Stimulated activated CD8-positive, alpha-beta memory T cell treated with anti-CD3 and anti-CD28 coated beads, Interleukin-15, amount 100 ng/mL, for 24 hours (primary cell): ENCODE results near the gene KLF16.
"Not testable (repeated sequence)": the region's sequence is repeated elsewhere in the genome, so short reads cannot be mapped to it uniquely, and the experiment has no call there.

Experiments
- DNase-seq: peaks from one replicate; pipeline ENCODE4 v3.0.0-alpha.2; 2020; ENCODE audit warnings: low read depth

The KLF16 gene

DNA sequence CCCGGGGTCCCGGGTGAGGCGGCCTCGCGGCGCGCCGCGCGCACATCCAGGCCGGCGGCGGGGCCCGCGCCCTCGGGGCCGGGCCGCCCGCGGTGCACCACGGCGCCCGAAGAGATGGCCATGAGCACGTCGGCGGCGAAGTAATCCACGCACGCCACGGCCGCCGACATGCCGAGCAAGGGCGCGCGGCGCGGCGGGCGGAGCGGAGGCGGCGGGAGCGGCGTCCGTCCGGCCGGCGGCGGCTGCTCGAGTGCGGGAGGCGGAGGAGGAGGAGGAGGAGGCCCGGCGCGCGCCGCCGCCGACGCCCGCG lies at the start of gene KLF16:
TSS of gene KLF16 (minus strand) at position 252 of the 310 bp plus-strand sequence. CDS start at position 170, 82 bp downstream.
- DNase-seq: no peak

DNA sequence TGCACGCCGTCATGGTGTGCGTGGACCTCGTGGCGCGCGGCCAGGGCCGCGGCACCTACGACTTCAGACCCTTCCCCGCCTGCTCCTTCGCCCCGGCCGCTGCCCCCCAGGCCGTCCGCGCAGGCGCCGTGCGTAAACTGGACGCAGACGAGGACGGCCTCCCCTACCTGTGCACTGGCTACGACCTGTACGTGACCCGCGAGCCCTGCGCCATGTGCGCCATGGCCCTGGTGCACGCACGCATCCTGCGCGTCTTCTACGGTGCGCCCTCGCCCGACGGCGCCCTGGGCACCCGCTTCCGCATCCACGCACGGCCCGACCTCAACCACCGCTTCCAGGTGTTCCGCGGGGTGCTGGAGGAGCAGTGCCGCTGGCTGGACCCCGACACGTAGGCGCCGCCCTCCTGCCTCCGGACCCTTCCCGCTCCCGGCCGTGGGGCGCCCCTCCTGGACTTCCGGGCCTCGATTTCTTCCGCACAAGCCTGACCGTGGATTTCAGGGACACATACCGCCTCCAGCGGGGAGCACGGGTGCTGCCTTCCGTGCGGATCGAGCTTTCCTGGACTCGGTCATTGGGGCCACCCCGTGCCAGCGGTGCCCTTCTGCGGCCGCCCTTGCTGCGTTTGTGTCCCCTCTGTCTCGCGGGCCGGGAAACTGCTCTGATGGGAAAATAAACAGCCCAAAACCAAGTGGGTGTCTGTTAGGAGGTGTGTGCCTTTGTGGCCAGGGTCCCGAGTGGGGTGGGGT lies 49.6 kb upstream of the KLF16 start:
- DNase-seq: no peak

DNA sequence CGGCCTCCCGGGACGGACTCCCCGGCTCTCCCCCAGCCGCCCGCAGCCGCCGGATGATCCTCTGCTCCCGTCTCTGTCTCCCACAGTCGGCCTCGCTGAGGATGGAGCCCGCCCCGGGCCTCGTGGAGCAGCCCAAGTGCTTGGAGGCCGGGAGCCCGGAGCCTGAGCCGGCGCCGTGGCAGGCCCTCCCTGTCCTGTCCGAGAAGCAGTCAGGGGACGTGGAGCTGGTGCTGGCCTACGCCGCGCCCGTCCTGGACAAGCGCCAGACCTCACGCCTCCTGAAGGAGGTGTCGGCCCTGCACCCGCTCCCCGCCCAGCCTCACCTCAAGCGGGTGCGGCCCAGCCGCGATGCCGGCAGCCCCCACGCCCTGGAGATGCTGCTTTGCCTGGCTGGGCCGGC lies 48.6 kb upstream of the KLF16 start:
- DNase-seq: no peak

DNA sequence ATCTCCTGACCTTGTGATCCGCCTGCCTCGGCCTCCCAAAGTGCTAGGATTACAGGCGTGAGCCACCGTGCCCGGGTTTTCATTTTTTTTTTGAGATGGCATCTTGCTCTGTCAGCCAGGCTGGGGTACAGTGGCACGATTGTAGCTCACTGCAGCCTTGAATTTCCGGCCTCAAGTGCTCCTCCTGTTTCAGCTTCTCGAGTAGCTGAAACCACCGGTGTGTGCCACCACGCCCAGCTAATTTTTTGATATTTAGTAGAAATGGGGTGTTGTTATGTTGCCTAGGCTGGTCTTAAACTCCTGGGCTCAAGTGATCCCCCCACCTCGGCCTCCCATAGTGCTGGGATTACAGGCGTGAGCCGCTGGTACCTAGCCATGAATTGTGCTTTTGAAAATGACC lies 47.7 kb upstream of the KLF16 start:
- no peak for DNase-seq

DNA sequence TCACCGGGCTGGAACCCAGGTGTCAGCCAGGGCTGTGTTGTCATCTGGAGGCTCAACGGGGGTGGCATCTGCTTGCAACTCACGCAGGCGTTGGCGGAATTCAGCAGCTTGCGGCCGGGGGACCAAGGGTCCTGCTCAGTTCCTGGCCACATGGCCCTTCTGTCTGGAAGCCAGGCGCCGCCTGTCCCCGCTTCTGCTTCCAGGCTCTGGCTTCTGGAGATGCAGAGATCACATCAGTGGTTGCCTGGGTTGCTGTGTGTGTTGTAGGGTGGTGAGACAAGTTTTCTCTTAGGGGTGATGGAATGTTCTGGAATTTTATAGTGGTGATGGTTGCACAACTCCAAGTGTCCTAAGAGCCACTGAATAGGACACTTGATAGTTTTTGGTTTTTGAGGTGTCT lies 46.8 kb upstream of the KLF16 start:
- DNase-seq: no peak

DNA sequence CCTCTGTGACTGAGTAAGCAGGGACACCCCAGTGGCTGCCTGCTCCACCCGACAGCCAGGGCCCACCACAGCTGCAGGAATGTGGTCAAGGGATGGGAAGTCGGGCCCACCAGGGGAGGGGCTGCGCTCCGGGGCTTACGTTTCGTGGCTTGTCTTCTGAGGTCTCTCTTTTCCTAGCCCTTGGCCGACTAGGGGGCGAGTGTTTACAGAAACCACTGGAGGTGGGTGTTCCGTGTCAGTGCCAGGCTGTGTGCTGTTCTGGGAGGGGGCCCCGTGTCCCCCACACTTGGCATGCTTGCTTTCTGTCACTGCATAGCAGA lies 46.3 kb upstream of the KLF16 start:
- no peak for DNase-seq

DNA sequence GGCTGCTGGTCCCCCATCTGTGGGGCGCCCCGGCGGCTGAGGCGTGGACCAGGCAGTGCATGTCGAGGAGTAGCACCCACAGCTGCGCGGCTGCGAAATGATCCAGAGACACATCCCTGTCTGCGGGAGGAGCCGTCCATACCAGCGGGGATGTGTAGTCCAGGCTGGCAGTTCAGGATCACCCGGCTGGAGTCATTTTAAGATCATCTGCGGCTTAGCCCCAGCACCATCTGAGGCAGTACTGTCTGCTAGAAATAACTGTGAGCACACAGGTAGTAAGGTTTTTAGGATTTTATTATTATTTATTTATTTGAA lies 44.9 kb upstream of the KLF16 start:
- no peak for DNase-seq

DNA sequence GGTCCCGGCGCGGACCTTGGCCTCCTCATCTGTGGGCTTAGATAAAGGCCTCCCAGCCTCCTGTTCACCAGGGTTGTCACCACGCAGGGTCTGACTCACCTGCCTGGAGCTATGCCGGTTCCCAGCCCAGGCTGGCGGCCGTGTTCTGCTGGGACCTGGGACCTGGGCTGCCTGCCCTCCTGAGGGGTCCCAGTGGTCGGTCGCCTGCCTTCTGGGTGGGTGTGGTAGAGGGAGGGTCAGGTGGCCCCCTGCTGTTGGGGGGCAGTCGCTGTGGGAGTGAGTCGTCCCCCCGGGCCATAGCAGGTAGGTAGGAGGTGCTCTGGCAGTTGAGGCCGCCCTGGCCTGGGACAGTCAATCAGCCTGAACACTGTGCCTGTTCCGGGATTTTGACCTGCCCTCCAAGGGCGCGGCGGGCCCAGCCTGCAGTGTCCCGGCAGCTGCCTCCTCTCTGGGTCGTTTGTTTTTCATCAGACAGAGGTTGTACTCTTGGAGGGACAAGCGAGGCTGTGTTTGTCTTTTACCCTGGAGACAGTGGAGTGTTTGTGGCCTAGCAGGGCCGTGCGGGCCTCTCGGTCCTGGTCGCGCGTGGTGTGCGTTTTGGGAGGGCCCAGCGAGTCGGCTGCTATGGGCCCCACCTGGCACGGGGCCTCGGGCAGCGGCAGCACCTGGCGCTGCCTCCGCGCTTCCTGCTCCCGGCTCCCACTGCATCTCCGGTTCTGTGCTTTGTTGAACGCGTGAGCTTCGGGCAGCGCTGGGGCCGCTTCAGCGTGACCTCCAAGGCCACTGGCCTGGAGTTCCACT lies 44.4 kb upstream of the KLF16 start:
- DNase-seq: no peak

DNA sequence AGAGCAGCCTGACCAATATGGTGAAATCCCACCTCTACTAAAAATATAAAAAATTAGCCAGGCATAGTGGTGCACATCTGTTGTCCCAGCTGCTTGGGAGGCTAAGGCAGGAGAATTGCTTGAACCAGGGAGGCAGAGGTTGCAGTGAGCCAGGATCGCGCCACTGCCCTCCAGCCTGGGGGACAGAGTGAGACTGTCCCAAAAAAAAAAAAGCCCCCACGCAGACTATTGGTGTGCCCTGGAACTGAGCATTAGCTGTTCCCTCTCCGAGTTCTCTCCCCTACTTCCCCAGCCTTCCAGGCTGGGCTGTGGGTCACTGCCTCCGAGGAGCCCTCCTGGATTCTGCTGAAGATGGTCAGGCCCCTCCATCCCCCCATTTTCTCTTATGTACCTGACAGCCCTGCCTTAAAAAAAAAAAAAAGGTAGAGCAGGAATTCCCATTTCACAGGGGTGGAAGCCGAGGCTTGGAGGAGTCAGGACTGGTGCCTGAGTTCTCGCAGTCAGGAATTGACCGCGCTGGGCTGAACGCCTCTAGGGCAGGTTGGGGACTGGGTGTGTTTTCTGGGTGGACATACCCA lies 43.7 kb upstream of the KLF16 start:
- no peak for DNase-seq

DNA sequence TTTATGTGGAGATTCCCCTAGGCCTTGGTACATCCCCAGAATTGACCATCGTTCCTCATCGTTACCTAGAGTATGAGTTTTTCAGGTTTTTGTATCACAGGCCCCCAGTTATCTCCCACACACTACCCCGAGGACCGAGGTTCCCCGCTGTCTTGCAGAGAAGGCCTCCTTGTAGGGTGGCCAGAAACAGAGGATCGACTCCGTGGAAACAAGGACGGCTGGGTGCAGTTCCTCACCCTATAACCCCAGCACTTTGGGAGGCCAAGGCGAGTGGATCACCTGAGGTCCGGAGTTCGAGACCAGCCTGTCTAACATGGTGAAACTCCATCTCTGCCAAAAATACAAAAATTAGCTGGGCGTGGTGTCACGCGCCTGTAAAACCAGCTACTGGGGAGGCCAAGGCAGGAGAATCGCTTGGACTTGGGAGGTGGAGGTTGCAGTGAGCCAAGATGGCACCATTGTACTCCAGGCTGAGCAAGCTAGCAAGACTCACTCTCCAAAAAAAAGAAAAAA lies 42.5 kb upstream of the KLF16 start:
- DNase-seq: no peak

DNA sequence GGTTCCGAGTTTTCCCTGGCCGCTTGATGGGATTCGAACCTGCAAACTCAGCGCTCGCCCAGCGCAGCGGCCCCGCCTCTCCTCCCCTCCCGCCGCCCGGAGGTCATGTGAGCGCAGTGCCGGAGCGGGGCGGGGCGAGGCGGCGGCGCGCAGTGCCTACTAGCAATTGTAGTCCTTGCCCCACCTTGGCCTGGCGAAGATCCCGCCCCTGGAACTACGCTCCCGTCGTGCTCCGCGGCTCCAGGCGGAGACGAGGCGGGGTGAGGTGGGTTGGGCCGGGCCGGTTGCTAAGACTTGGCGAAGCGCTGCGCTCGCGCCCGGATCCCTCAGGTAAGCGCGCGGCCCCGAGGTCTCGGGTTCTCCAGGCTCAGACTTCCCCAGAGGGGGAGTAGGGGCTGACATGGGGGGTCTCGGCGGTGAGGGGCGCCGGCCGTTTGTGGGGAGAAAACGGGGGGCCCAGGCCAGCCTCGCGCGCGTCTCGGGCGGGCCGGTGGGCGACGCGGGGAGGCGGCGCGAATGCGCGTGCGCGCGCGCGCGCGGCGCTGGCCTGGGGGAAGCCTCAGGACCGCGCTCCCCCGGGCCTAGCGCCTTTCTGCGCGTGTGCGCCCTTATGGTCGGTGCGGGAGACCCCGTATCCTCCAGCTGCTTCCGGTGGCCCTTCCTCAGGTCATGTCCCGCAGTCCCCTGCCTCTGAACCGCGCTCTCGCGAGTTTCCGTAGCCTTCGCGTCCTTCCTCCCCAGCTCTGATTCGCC lies 41.9 kb upstream of the KLF16 start, which contains the start of the genes ADAT3 and SCAMP4:
TSS of gene ADAT3 (plus strand) at position 290 of the 753 bp plus-strand sequence. CDS start 6,649 bp downstream, outside the sequence.
TSS of gene SCAMP4 (plus strand) at position 290 of the 753 bp plus-strand sequence. CDS start 9,621 bp downstream, outside the sequence.
- peak; percentile 88 for DNase-seq

DNA sequence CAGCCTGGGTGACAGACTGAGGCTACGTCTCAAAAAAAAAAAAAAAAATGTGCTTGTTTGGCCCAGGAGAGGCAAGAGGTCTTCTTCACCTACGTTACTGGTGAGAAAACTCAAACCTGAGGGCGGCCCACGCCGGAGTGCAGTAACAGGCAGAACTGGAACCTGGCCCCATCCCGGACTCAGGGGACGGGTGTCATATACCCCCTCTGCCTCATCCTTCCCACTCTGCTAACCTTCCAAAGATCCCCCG lies 41.4 kb upstream of the KLF16 start:
- DNase-seq: no peak

DNA sequence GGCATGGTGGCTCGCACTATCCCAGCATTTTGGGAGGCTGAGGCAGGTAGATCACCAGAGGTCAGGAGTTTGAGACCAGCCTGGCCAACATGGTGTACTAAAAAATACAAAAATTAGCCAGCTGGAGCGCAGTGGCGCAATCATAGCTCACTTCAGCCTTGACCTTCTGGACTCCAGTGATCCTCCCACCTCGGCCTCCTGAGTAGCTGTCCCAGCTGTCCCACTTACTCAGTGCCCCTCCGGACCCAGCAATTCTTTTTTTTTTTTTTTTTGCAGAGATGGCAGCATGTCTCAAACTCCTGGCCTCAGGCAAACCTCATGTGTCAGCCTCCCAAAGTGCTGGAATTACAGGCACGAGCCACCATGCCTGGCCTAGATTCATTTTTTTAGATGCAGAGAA lies 39.5 kb upstream of the KLF16 start:
- DNase-seq: no peak

DNA sequence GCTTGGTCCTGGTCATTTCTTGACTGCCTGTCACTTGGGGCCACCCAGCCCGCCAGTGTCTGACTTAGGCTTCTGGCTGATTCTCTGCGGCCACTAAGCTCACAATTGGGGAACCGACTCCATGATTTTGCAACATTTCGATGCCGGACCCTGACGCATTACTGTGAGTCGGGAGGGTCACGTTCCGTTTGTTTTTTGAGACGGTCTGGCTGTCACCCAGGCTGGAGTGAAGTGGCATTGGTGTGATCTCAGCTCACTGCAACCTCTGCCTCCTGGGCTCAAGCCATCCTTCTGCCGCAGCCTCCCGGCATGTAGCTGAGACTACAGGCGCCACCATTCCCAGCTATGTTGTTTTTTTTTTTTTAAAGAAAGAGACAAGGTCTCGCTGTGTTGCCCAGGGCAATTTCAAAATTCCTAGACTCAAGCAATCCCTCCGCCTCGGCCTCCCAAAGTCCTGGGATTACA lies 38.6 kb upstream of the KLF16 start:
- DNase-seq: no peak

DNA sequence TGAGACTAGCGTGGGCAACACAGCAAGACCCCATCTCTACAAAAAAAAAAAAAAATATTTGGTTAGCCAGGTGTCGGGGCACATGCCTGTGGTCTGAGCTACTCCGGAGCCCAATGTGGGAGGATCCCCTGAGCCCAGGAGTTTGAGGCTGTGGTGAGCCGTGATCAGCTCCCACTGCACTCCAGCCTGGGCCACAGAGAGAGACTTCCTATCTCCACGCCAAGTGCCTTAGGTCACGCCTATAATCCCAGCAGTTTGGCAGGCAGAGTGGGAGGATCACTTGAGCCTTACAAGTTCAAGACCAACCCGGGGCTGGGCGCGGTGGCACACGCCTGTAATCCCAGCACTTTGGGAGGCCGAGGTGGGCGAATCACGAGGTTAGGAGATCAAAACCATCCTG lies 33.1 kb upstream of the KLF16 start:
- no peak for DNase-seq

DNA sequence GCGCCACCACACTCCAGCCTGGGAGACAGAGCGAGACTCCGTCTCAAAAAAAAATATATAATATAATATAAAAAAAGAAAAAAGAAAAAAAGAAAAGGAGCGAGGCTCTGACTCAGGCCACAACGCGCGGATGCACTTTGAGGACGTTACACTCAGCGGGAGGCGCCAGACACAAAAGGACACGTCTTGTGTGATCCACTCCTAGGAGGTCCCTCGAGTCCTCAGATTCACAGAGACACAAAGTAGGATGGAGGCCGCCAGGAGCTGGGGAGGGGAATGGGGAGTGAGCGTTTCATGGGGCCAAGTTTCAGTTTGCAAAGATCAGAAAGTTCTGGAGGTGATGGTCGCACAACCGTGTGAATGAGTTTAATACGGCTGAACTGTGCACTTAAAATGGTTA lies 30.4 kb upstream of the KLF16 start:
- DNase-seq: no peak

DNA sequence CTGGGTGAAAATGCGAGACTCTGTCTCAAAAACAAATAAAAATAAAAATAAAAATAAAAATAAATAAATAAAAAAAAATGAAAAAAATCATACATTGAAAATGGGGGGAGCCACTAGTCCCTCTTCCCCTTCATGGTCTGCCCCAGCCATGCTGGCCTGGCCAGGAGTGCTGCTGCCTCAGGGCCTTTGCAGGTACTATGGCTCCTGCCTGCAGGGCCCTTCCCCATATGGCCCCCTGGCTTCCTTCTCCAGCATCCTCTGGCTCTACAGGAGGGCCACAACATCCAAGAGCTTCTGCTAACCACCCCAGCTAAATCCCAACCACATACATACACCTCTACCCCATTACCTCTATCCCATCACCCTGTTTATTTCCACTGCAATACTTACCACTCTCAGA lies 26.5 kb upstream of the KLF16 start:
- no peak for DNase-seq

DNA sequence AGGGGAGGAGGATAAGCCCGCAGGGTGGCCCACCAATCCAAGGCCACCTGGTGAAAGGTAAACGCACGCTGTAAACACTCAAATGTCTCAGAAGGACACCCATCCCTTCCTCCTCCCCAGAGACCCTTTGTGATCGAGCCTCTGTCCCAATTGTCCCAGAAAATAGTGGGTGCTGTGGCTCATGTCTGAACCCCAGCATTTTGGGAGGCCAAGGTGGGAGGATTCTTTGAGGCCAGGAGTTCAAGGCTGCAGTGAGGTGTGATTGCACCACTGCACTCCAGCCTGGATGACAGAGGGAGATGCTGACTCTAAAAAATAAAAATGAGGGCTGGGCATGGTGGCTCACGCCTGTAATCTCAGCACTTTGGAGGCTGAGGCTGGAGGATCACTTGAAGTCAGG lies 25.0 kb upstream of the KLF16 start:
- no peak for DNase-seq

DNA sequence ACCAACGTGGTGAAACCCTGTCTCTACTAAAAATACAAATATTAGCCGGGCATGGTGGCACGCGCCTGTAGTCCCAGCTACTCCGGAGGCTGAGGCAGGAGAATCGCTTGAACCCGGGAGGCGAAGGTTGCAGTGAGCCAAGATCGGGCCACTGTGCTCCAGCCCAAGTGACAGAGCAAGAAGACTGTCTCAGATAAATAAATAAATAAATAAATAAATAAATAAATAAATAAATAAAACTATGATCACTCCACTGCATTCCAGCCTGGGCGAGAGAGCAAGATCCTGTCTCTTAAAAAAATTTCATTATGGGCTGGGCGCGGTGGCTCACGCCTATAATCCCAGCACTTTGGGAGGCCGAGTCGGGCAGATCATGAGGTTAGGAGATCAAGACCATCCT lies 23.0 kb upstream of the KLF16 start:
- not testable (repeated sequence) for DNase-seq

DNA sequence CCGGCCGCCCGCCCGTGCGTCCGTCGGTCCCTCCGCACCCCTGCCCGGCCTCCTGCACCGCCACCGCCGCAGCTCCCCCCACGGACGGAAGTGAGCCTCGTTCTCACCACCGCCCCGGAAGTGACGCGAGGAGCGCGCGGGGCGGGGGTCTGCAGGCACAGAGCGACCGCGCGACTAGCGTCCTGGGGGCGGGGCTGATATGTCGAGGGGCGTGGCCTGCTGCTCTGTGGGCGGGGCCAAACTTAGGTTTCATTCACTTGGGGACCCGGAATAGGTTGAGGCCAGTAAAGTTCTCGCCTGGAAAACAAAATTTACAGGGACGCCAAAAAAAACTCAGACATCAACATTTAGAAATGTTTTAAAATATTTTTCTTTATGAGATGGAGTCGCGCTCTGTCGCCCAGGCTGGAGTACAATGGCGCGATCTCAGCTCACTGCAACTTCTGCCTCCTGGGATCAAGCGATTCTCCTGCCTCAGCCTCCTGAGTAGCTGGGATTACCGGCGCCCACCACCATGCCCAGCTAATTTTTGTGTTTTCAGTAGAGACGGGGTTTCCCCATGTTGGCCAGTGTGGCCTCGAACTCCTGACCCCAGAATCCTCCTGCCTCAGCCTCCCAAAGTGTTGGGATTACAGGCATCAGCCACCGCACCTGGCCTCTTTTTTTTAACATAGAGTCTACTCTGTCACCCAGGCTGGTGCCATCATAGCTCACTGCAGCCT lies 22.2 kb upstream of the KLF16 start, which contains the start of gene ABHD17A:
TSS of gene ABHD17A (minus strand) at position 99 of the 722 bp plus-strand sequence. CDS start 3,930 bp downstream, outside the sequence.
- DNase-seq: peak; percentile 95

DNA sequence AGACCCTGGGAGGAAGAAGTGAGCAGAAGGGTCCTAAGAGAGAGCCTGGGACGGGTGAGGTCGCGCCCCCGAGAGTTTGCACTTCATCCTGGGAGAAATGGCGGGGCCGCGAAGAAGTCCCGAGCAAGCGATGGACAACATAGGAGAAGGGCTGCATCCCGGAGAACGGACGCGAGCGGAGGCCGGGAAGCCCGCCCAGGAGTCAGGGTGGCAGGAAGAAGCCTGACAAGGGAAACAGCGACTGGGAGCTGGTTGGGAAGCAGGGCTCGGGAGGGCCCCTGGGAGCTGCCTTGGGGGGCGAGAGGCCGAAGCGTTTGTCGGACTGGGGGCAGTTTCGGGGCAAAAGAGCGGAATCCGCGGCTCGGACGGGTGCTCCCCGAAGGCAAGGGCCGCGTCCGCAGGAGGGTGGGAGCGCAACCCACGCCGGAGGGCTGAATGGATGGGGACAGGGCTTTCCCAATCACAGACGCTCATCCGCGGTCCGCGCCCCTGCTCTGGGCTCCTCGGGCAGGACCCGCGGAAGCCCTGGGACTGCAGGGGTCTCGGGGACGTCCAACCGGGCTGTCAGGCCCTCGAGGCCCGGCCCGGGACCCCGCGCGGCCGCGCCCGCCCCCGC lies 21.4 kb upstream of the KLF16 start:
- no peak for DNase-seq
